Measurements from ENCODE around the gene CYP2A13. TPM values are rescaled to one million over a fixed set of nuclear protein-coding genes. Genes with fewer than 3 reads are reported as not detected.

CYP2A13 gene
- total and polyA plus RNA-seq, 2 experiments from 2014 or later: 0.27 to 0.35 TPM

GRCh38 chr19:41076286-41076685 lies 12.0 kb upstream of the CYP2A13 start:
- Histone ChIP-seq H4K20me1 (replicated peaks; ENCODE audit: insufficient read depth) (no peaks in the 10 kb centered on the region), H2AFZ (no peak overlapping the region)
- no peak for TF ChIP-seq CREB1 (CRISPR knock-in tag; IDR thresholded peaks at IDR 0.05; ENCODE audit: low read depth)
- TF ChIP-seq NANOG (IDR thresholded peaks at IDR 0.05; ENCODE audit: borderline replicate concordance): no peak
- no peak for TF ChIP-seq CTCF (conservative IDR thresholded peaks at IDR 0.05; ENCODE audit: low read depth in 2 of 2)
- no peak for TF ChIP-seq JUNB (IDR thresholded peaks at IDR 0.05; ENCODE audit: unreplicated experiment)
- TF ChIP-seq EZH2phosphoT487 (IDR thresholded peaks at IDR 0.05; ENCODE audit: unreplicated experiment): no peak
- no peak for TF ChIP-seq POLR2AphosphoS5 (IDR thresholded peaks at IDR 0.05; ENCODE audit: low read depth)
- TF ChIP-seq ZNF114 (CRISPR knock-in tag; IDR thresholded peaks at IDR 0.05): no peak
- TF ChIP-seq REST (IDR thresholded peaks at IDR 0.05; ENCODE audit: unreplicated experiment): no peak
- TF ChIP-seq ZNF462 (CRISPR knock-in tag; IDR thresholded peaks at IDR 0.05): no peak
- TF ChIP-seq STAT1 (IDR thresholded peaks at IDR 0.05; ENCODE audit: unreplicated experiment): no peak
- no peak for TF ChIP-seq EZH2 (IDR thresholded peaks at IDR 0.05; ENCODE audit: low read depth, unreplicated experiment)
- no peak for TF ChIP-seq ZNF331 (CRISPR knock-in tag; IDR thresholded peaks at IDR 0.05; ENCODE audit: low read depth)
- TF ChIP-seq ETS1 (IDR thresholded peaks at IDR 0.05): no peak

More at GRCh38 chr19:41076286-41076685, 12.0 kb upstream of the CYP2A13 start:
- no peaks in the 10 kb centered on the region for H3K4me1 ChIP-seq (ENCODE audit: insufficient read depth)
- Mint-ChIP-seq H3K4me1 (no peaks in the 10 kb centered on the region), H3K36me3 (ENCODE audit: low read depth) (peaks cover 7% of the 10 kb centered on the region; the same call in 1 of the 3 replicates), H3K27ac (no peak overlapping the region), H3K4me3 (no peak overlapping the region), H3K27me3 (ENCODE audit: insufficient read depth, low read depth, poor library complexity) (peaks cover 2% of the 10 kb centered on the region), H3K9me3 (peaks cover 27% of the 10 kb centered on the region)
- no peak for ATAC-seq
- no peak overlapping the region for H3K27ac ChIP-seq (ENCODE audit: low read depth)
- H3K36me3 ChIP-seq (ENCODE audit: insufficient read depth): no peaks in the 10 kb centered on the region
- H3K4me2 ChIP-seq: no peak overlapping the region
- DNase-seq (ENCODE audit: low spot score): no peak
- peaks cover 6% of the 10 kb centered on the region; the same call in 1 of the 2 replicates for H3K9me2 ChIP-seq (ENCODE audit: insufficient read depth)
- no peaks in the 10 kb centered on the region for H3F3A ChIP-seq (replicated peaks; ENCODE audit: low read depth)
- H3K4me3 ChIP-seq: no peak overlapping the region
- H3K79me2 ChIP-seq (replicated peaks; ENCODE audit: insufficient read depth): no peaks in the 10 kb centered on the region
- H3K27me3 ChIP-seq (ENCODE audit: insufficient read depth): no peaks in the 10 kb centered on the region

Data from GM23338 (cell line).